GM23338 (cell line): Measurements from ENCODE around the gene CDC42SE1. TPM values are rescaled to one million over a fixed set of nuclear protein-coding genes. Genes with fewer than 3 reads are reported as not detected.

Source experiments
- ATAC-seq: fragments of 200-7000 bp; cut with Tn5 transposase; 3 replicates; pipeline ENCODE4 v1.9.1; 2020
- DNase-seq: peaks from one replicate; pipeline ENCODE4 v3.0.0-alpha.2; 2015; ENCODE audit warnings: low spot score
- H2AFZ ChIP-seq: fragments of 200-600 bp; sonication (generic); 2 replicates; pipeline ENCODE4 v1.8.0; 2016; ENCODE audit warnings: antibody characterized with exemption, mild to moderate bottlenecking, moderate library complexity
- H3F3A ChIP-seq: fragments of 200-600 bp; sonication (generic); replicated peaks from 2 replicates; pipeline ENCODE4 v1.8.0; 2017; ENCODE audit warnings: antibody characterized with exemption, mixed run types, low read depth
- H3K27ac ChIP-seq: fragments of 200-600 bp; sonication (generic); 2 replicates; pipeline ENCODE4 v1.6.1; 2016; ENCODE audit warnings: low read depth
- H3K27me3 ChIP-seq: fragments of 200-600 bp; sonication (generic); 2 replicates; pipeline ENCODE4 v1.8.0; 2016; ENCODE audit warnings: mild to moderate bottlenecking, mixed run types, moderate library complexity; ENCODE audit not compliant: insufficient read depth
- H3K36me3 ChIP-seq: fragments of 200-600 bp; sonication (generic); 2 replicates; pipeline ENCODE4 v1.8.0; 2016; ENCODE audit warnings: mild to moderate bottlenecking; ENCODE audit not compliant: insufficient read depth
- H3K4me1 ChIP-seq: fragments of 200-600 bp; sonication (generic); 2 replicates; pipeline ENCODE4 v1.8.0; 2016; ENCODE audit warnings: mild to moderate bottlenecking, moderate library complexity; ENCODE audit not compliant: insufficient read depth
- H3K4me2 ChIP-seq: fragments of 200-600 bp; sonication (generic); 2 replicates; pipeline ENCODE4 v1.7.1; 2017; ENCODE audit warnings: mixed run types
- H3K4me3 ChIP-seq: fragments of 200-600 bp; sonication (generic); 2 replicates; pipeline ENCODE4 v1.6.1; 2016; ENCODE audit warnings: mixed run types
- H3K79me2 ChIP-seq: fragments of 200-600 bp; sonication (generic); replicated peaks from 2 replicates; pipeline ENCODE4 v1.8.0; 2017; ENCODE audit warnings: mild to moderate bottlenecking; ENCODE audit not compliant: insufficient read depth
- H3K9me2 ChIP-seq: fragments of 200-600 bp; sonication (generic); 2 replicates; pipeline ENCODE4 v1.8.0; 2017; ENCODE audit not compliant: insufficient read depth
- H4K20me1 ChIP-seq: fragments of 200-600 bp; sonication (generic); replicated peaks from 2 replicates; pipeline ENCODE4 v1.8.0; 2017; ENCODE audit warnings: mild to moderate bottlenecking; ENCODE audit not compliant: insufficient read depth
- H3K27ac Mint-ChIP-seq: 2 replicates; pipeline ENCODE4 v1.8.0; 2020; ENCODE audit warnings: inconsistent platforms, mild to moderate bottlenecking, moderate library complexity, mixed read lengths
- H3K27me3 Mint-ChIP-seq: 3 replicates; pipeline ENCODE4 v1.8.0; 2022; ENCODE audit warnings: low read depth, mild to moderate bottlenecking, moderate library complexity, mixed read lengths, inconsistent platforms; ENCODE audit not compliant: insufficient read depth, poor library complexity
- H3K36me3 Mint-ChIP-seq: 3 replicates; pipeline ENCODE4 v1.8.0; 2021; ENCODE audit warnings: low read depth, mild to moderate bottlenecking, inconsistent platforms, moderate library complexity, mixed read lengths
- H3K4me1 Mint-ChIP-seq: 3 replicates; pipeline ENCODE4 v1.8.0; 2020; ENCODE audit warnings: mild to moderate bottlenecking, inconsistent platforms, mixed read lengths
- H3K4me3 Mint-ChIP-seq: 3 replicates; pipeline ENCODE4 v1.8.0; 2021; ENCODE audit warnings: moderate library complexity, mild to moderate bottlenecking, inconsistent platforms, mixed read lengths
- H3K9me3 Mint-ChIP-seq: 3 replicates; pipeline ENCODE4 v1.8.0; 2020; ENCODE audit warnings: moderate library complexity, mild to moderate bottlenecking, inconsistent platforms, mixed read lengths
- EZH2 ChIP-seq: fragments of 200-600 bp; sonication (generic); IDR thresholded peaks from one replicate; pipeline ENCODE4 v1.8.0; 2017; ENCODE audit warnings: antibody characterized with exemption, mild to moderate bottlenecking, low read depth; ENCODE audit not compliant: unreplicated experiment
- EZH2phosphoT487 ChIP-seq: fragments of 200-600 bp; sonication (generic); IDR thresholded peaks from one replicate; pipeline ENCODE4 v1.8.1; 2018; ENCODE audit warnings: antibody characterized with exemption; ENCODE audit not compliant: unreplicated experiment
- POLR2AphosphoS5 ChIP-seq: IDR thresholded peaks from 2 replicates; pipeline ENCODE4 v1.6.1; 2016; ENCODE audit warnings: antibody characterized with exemption, low read depth
- STAT1 ChIP-seq: IDR thresholded peaks from one replicate; pipeline ENCODE4 v1.6.1; 2016; ENCODE audit warnings: antibody characterized with exemption; ENCODE audit not compliant: unreplicated experiment
- ZNF331 ChIP-seq: fragments of 250-450 bp; sonication (Bioruptor Pico); IDR thresholded peaks from 2 replicates; pipeline ENCODE4 v1.5.0; 2020; ENCODE audit warnings: low read depth, mild to moderate bottlenecking, moderate library complexity
- polyA plus RNA-seq: library from polyadenylated mRNA; unstranded; fragments of >200 nt; fragmentation: Nextera tagmentation; extraction: Ambion mirVana; gene quantifications from 2 replicates; pipeline ENCODE4 v1.2.1, GENCODE V29; 2016
- total RNA-seq: library from RNA; depleted of rRNA; stranded (reverse); fragments of >200 nt; shearing (Covaris generic); gene quantifications from 2 replicates; pipeline ENCODE4 v1.2.3, GENCODE V29; 2014
- TF ChIP-seq, protein P1 (sequence below): fragments of 250-450 bp; sonication (Bioruptor Pico); IDR thresholded peaks from 2 replicates; pipeline ENCODE4 v1.5.0; 2020; ENCODE audit warnings: mild to moderate bottlenecking, moderate library complexity

CDC42SE1 gene
- total and polyA plus RNA-seq, 2 experiments from 2014 or later: 18.3 to 49.1 TPM

DNA sequence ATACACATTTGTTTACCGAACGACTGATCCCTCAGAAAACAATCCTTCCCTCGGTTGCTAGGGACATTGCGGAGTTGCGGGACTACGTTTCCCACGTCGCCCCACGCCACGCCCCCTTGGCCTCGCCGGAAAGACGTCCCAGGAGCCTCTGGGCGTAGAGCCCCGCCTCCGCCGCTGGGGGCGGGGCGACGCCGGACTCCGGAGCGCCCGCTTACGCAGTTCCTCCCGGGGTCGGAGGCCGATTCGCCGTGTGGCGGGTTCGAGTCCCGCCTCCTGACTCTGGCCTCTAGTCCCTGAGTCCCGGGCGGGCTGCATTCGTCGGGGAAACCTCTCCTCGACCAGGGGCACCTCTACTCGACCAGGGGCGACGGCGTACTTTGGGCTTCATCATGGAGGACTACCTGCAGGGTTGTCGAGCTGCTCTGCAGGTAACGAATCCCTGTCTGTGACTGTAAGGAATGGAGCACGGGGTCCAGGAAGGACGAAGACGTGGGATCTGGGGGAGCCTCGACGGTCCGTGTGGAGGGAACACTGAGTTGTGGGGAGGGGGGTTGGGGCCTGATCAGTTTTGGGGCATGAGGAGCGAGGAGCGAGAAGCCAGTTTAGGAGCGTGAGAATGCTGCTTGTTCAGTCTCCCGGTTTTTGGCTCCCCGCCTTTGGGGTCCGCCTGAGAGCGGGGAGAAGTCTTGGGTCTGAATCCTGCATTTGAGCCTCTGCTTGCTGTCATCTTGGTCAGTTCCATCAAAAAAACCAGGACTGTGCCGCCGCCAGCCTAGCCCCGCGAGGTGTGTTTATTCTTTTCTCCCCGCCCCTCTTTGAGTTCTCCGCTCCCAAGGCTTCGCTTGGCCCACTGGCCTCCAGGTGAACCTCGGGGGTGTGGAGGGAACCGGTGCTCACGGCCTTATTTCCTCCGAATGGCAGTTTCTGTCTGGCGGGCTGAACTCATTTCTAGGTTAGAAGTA, 50.9 kb downstream of the CDC42SE1 start, which contains the start of gene PRUNE1 (continued):
- TF ChIP-seq, protein P1, sequence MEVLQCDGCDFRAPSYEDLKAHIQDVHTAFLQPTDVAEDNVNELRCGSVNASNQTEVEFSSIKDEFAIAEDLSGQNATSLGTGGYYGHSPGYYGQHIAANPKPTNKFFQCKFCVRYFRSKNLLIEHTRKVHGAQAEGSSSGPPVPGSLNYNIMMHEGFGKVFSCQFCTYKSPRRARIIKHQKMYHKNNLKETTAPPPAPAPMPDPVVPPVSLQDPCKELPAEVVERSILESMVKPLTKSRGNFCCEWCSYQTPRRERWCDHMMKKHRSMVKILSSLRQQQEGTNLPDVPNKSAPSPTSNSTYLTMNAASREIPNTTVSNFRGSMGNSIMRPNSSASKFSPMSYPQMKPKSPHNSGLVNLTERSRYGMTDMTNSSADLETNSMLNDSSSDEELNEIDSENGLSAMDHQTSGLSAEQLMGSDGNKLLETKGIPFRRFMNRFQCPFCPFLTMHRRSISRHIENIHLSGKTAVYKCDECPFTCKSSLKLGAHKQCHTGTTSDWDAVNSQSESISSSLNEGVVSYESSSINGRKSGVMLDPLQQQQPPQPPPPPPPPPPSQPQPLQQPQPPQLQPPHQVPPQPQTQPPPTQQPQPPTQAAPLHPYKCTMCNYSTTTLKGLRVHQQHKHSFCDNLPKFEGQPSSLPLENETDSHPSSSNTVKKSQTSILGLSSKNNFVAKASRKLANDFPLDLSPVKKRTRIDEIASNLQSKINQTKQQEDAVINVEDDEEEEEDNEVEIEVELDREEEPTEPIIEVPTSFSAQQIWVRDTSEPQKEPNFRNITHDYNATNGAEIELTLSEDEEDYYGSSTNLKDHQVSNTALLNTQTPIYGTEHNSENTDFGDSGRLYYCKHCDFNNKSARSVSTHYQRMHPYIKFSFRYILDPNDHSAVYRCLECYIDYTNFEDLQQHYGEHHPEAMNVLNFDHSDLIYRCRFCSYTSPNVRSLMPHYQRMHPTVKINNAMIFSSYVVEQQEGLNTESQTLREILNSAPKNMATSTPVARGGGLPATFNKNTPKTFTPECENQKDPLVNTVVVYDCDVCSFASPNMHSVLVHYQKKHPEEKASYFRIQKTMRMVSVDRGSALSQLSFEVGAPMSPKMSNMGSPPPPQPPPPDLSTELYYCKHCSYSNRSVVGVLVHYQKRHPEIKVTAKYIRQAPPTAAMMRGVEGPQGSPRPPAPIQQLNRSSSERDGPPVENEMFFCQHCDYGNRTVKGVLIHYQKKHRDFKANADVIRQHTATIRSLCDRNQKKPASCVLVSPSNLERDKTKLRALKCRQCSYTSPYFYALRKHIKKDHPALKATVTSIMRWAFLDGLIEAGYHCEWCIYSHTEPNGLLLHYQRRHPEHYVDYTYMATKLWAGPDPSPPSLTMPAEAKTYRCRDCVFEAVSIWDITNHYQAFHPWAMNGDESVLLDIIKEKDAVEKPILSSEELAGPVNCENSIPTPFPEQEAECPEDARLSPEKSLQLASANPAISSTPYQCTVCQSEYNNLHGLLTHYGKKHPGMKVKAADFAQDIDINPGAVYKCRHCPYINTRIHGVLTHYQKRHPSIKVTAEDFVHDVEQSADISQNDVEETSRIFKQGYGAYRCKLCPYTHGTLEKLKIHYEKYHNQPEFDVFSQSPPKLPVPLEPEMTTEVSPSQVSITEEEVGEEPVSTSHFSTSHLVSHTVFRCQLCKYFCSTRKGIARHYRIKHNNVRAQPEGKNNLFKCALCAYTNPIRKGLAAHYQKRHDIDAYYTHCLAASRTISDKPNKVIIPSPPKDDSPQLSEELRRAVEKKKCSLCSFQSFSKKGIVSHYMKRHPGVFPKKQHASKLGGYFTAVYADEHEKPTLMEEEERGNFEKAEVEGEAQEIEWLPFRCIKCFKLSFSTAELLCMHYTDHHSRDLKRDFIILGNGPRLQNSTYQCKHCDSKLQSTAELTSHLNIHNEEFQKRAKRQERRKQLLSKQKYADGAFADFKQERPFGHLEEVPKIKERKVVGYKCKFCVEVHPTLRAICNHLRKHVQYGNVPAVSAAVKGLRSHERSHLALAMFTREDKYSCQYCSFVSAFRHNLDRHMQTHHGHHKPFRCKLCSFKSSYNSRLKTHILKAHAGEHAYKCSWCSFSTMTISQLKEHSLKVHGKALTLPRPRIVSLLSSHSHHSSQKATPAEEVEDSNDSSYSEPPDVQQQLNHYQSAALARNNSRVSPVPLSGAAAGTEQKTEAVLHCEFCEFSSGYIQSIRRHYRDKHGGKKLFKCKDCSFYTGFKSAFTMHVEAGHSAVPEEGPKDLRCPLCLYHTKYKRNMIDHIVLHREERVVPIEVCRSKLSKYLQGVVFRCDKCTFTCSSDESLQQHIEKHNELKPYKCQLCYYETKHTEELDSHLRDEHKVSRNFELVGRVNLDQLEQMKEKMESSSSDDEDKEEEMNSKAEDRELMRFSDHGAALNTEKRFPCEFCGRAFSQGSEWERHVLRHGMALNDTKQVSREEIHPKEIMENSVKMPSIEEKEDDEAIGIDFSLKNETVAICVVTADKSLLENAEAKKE (CRISPR knock-in tag): no peak
- TF ChIP-seq STAT1 (no peak), EZH2 (no peak), EZH2phosphoT487 (no peak), POLR2AphosphoS5 (peak; percentile 55; the same call in 1 of the 2 replicates), ZNF331 (CRISPR knock-in tag) (no peak)

DNA sequence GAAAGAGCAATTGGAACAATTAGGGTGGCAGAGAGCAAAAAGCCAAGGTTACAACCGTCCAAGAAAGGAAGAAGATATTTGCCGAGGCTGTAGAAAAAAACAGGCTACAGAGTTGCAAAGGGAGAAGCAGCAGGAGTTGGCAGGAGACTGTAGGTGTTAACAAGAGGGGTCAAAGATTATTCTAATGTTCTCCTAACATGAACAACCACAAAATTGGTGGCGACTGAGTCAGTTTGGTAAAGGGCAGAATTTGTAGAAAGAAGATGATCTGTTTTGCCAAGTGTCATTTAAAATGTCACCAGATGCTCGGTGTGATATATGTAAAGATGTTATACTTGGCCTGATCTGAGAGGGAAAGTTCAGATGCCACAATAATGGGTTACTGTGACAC, 51.6 kb downstream of the CDC42SE1 start:
- no peaks in the 10 kb centered on the region for H3K9me2 ChIP-seq
- H3K27me3 ChIP-seq: no peaks in the 10 kb centered on the region
- H3F3A ChIP-seq: peaks cover 10% of the 10 kb centered on the region; the same call in 1 of the 2 replicates
- ATAC-seq: no peak
- Mint-ChIP-seq H3K27me3 (peaks cover 19% of the 10 kb centered on the region), H3K9me3 (no peaks in the 10 kb centered on the region), H3K36me3 (no peaks in the 10 kb centered on the region; the same call in 2 of the 3 replicates), H3K27ac (peak overlapping the region; percentile 96), H3K4me1 (peaks cover 36% of the 10 kb centered on the region), H3K4me3 (peak overlapping the region; percentile 94)
- peaks cover 15% of the 10 kb centered on the region for H3K79me2 ChIP-seq
- peak; percentile 26 for DNase-seq
- H2AFZ ChIP-seq: peak overlapping the region; percentile 83
- peak overlapping the region; percentile 73 for H3K27ac ChIP-seq
- no peaks in the 10 kb centered on the region for H3K36me3 ChIP-seq
- peak overlapping the region; percentile 84 for H3K4me3 ChIP-seq
- no peaks in the 10 kb centered on the region; the same call in 1 of the 2 replicates for H4K20me1 ChIP-seq
- H3K4me2 ChIP-seq: peak overlapping the region; percentile 78
- peaks cover 25% of the 10 kb centered on the region for H3K4me1 ChIP-seq
- TF ChIP-seq, protein P1 (CRISPR knock-in tag): no peak
